ENCODE measurements around the gene ENO4. TPM values are rescaled to one million over a fixed set of nuclear protein-coding genes. Genes with fewer than 3 reads are reported as not detected.

ENO4 gene
- total RNA-seq, 2 donors from 2014 or later: not detected

- Mint-ChIP-seq H3K27me3 (peaks cover 16% of the 10 kb centered on the region), H3K4me3 (no peak overlapping the region), H3K27ac (no peak overlapping the region), H3K36me3 (ENCODE audit: low read depth) (no peaks in the 10 kb centered on the region), H3K4me1 (no peaks in the 10 kb centered on the region)
- ATAC-seq (no peak), DNase-seq (no peak)
- no peaks in the 10 kb centered on the region for H3K9me3 ChIP-seq (ENCODE audit: control insufficient read depth, low read length, poor library complexity, severe bottlenecking)
Measured at GRCh38 chr10:116836902-116837523, 12.3 kb upstream of the ENO4 start.

GRCh38 chr10:116838143-116838725, 11.1 kb upstream of the ENO4 start:
- Mint-ChIP-seq H3K27ac (no peak overlapping the region), H3K4me1 (no peaks in the 10 kb centered on the region), H3K36me3 (ENCODE audit: low read depth) (no peaks in the 10 kb centered on the region), H3K4me3 (no peak overlapping the region), H3K27me3 (peaks cover 16% of the 10 kb centered on the region)
- no peaks in the 10 kb centered on the region for H3K9me3 ChIP-seq (ENCODE audit: control insufficient read depth, low read length, poor library complexity, severe bottlenecking)
- DNase-seq: no peak
- ATAC-seq: no peak

- DNase-seq (no peak), ATAC-seq (no peak)
- Mint-ChIP-seq H3K27ac (no peak overlapping the region), H3K4me1 (peaks cover 2% of the 10 kb centered on the region), H3K36me3 (ENCODE audit: low read depth) (no peaks in the 10 kb centered on the region), H3K27me3 (peaks cover 12% of the 10 kb centered on the region), H3K4me3 (no peak overlapping the region)
- H3K9me3 ChIP-seq (ENCODE audit: control insufficient read depth, low read length, poor library complexity, severe bottlenecking): no peaks in the 10 kb centered on the region
Measured at GRCh38 chr10:116840389-116841075, 8.8 kb upstream of the ENO4 start.

- H3K36me3 Mint-ChIP-seq (ENCODE audit: low read depth): peaks cover 9% of the 10 kb centered on the region
- no peak for ATAC-seq
- H3K4me1 Mint-ChIP-seq: peaks cover 9% of the 10 kb centered on the region
- no peak for DNase-seq
- H3K9me3 ChIP-seq (ENCODE audit: control insufficient read depth, low read length, poor library complexity, severe bottlenecking): no peaks in the 10 kb centered on the region
- no peak overlapping the region for H3K4me3 Mint-ChIP-seq
- no peak overlapping the region for H3K27ac Mint-ChIP-seq
- H3K27me3 Mint-ChIP-seq: peaks cover 50% of the 10 kb centered on the region
Measured at GRCh38 chr10:116845823-116846222, 3.5 kb upstream of the ENO4 start.

GRCh38 chr10:116848032-116848943, 1.0 kb upstream of the ENO4 start:
- Mint-ChIP-seq H3K27me3 (peaks cover 54% of the 10 kb centered on the region), H3K36me3 (ENCODE audit: low read depth) (peaks cover 12% of the 10 kb centered on the region), H3K27ac (peak overlapping the region; percentile 79), H3K4me1 (peaks cover 9% of the 10 kb centered on the region), H3K4me3 (peak overlapping the region; percentile 78)
- no peaks in the 10 kb centered on the region for H3K9me3 ChIP-seq (ENCODE audit: control insufficient read depth, low read length, poor library complexity, severe bottlenecking)
- DNase-seq (no peak), ATAC-seq (peak; percentile 88)

- peaks cover 9% of the 10 kb centered on the region for H3K4me1 Mint-ChIP-seq
- H3K27me3 Mint-ChIP-seq: peaks cover 57% of the 10 kb centered on the region
- H3K36me3 Mint-ChIP-seq (ENCODE audit: low read depth): peaks cover 12% of the 10 kb centered on the region
- no peak for ATAC-seq
- H3K4me3 Mint-ChIP-seq: peak overlapping the region; percentile 78
- H3K9me3 ChIP-seq (ENCODE audit: control insufficient read depth, low read length, poor library complexity, severe bottlenecking): no peaks in the 10 kb centered on the region
- peak overlapping the region; percentile 79 for H3K27ac Mint-ChIP-seq
- no peak for DNase-seq
Measured at GRCh38 chr10:116848944-116849247, 403 bp upstream of the ENO4 start.

GRCh38 chr10:116850058-116850611, 836 bp downstream of the ENO4 start:
- peaks cover 54% of the 10 kb centered on the region for H3K27me3 Mint-ChIP-seq
- ATAC-seq: no peak
- peaks cover 9% of the 10 kb centered on the region for H3K4me1 Mint-ChIP-seq
- peaks cover 12% of the 10 kb centered on the region for H3K36me3 Mint-ChIP-seq (ENCODE audit: low read depth)
- H3K9me3 ChIP-seq (ENCODE audit: control insufficient read depth, low read length, poor library complexity, severe bottlenecking): no peaks in the 10 kb centered on the region
- H3K27ac Mint-ChIP-seq: peak overlapping the region; percentile 61
- peak overlapping the region; percentile 67 for H3K4me3 Mint-ChIP-seq
- no peak for DNase-seq

GRCh38 chr10:116852246-116852645, 2.9 kb downstream of the ENO4 start:
- DNase-seq: no peak
- Mint-ChIP-seq H3K36me3 (ENCODE audit: low read depth) (peaks cover 12% of the 10 kb centered on the region), H3K4me3 (no peak overlapping the region), H3K27me3 (peaks cover 39% of the 10 kb centered on the region), H3K4me1 (peaks cover 5% of the 10 kb centered on the region), H3K27ac (no peak overlapping the region)
- ATAC-seq: no peak
- H3K9me3 ChIP-seq (ENCODE audit: control insufficient read depth, low read length, poor library complexity, severe bottlenecking): no peaks in the 10 kb centered on the region

- Mint-ChIP-seq H3K27ac (no peak overlapping the region), H3K4me3 (no peak overlapping the region), H3K27me3 (peaks cover 29% of the 10 kb centered on the region), H3K36me3 (ENCODE audit: low read depth) (peaks cover 9% of the 10 kb centered on the region), H3K4me1 (peaks cover 5% of the 10 kb centered on the region)
- H3K9me3 ChIP-seq (ENCODE audit: control insufficient read depth, low read length, poor library complexity, severe bottlenecking): no peaks in the 10 kb centered on the region
- DNase-seq: no peak
- no peak for ATAC-seq
Measured at GRCh38 chr10:116853287-116853686, 4.0 kb downstream of the ENO4 start.

- Mint-ChIP-seq H3K4me3 (no peak overlapping the region), H3K27ac (no peak overlapping the region), H3K36me3 (ENCODE audit: low read depth) (peaks cover 9% of the 10 kb centered on the region), H3K4me1 (peaks cover 5% of the 10 kb centered on the region), H3K27me3 (peaks cover 25% of the 10 kb centered on the region)
- no peak for DNase-seq
- ATAC-seq: no peak
- H3K9me3 ChIP-seq (ENCODE audit: control insufficient read depth, low read length, poor library complexity, severe bottlenecking): no peaks in the 10 kb centered on the region
Measured at GRCh38 chr10:116853701-116854100, 4.4 kb downstream of the ENO4 start.

- DNase-seq (no peak), ATAC-seq (no peak)
- Mint-ChIP-seq H3K4me1 (no peaks in the 10 kb centered on the region), H3K27me3 (peaks cover 14% of the 10 kb centered on the region), H3K27ac (no peak overlapping the region), H3K36me3 (ENCODE audit: low read depth) (no peaks in the 10 kb centered on the region), H3K4me3 (no peak overlapping the region)
- H3K9me3 ChIP-seq (ENCODE audit: control insufficient read depth, low read length, poor library complexity, severe bottlenecking): no peaks in the 10 kb centered on the region
Measured at GRCh38 chr10:116857156-116857555, 7.9 kb downstream of the ENO4 start.

GRCh38 chr10:116861796-116862195, 12.5 kb downstream of the ENO4 start:
- no peaks in the 10 kb centered on the region for H3K4me1 Mint-ChIP-seq
- no peaks in the 10 kb centered on the region for H3K36me3 Mint-ChIP-seq (ENCODE audit: low read depth)
- no peaks in the 10 kb centered on the region for H3K9me3 ChIP-seq (ENCODE audit: control insufficient read depth, low read length, poor library complexity, severe bottlenecking)
- peaks cover 7% of the 10 kb centered on the region for H3K27me3 Mint-ChIP-seq
- no peak overlapping the region for H3K4me3 Mint-ChIP-seq
- no peak for DNase-seq
- ATAC-seq: no peak
- no peak overlapping the region for H3K27ac Mint-ChIP-seq

- H3K27ac Mint-ChIP-seq: no peak overlapping the region
- DNase-seq: no peak
- no peak for ATAC-seq
- H3K27me3 Mint-ChIP-seq: peaks cover 21% of the 10 kb centered on the region
- H3K4me1 Mint-ChIP-seq: no peaks in the 10 kb centered on the region
- H3K36me3 Mint-ChIP-seq (ENCODE audit: low read depth): no peaks in the 10 kb centered on the region
- H3K9me3 ChIP-seq (ENCODE audit: control insufficient read depth, low read length, poor library complexity, severe bottlenecking): no peaks in the 10 kb centered on the region
- H3K4me3 Mint-ChIP-seq: no peak overlapping the region
Measured at GRCh38 chr10:116864436-116864835, 15.1 kb downstream of the ENO4 start.

All from T-helper 17 cell (primary cell).